Glutamatergic neuron (in vitro differentiated cells): ENCODE measurements around the gene PAFAH1B1. TPM values are rescaled to one million over a fixed set of nuclear protein-coding genes. Genes with fewer than 3 reads are reported as not detected.
"Not testable (repeated sequence)": the region's sequence is repeated elsewhere in the genome, so short reads cannot be mapped to it uniquely, and the experiment has no call there.

ENCODE experiments used
- DNase-seq: peaks from one replicate; pipeline ENCODE4 v3.0.0; 2022
- H3K27ac Mint-ChIP-seq: one replicate; pipeline ENCODE4 v1.8.0; 2020; ENCODE audit warnings: mild to moderate bottlenecking, mixed read lengths, inconsistent platforms; ENCODE audit not compliant: unreplicated experiment
- H3K27me3 Mint-ChIP-seq: one replicate; pipeline ENCODE4 v1.8.0; 2020; ENCODE audit warnings: mild to moderate bottlenecking, moderate library complexity, mixed read lengths, inconsistent platforms; ENCODE audit not compliant: unreplicated experiment
- H3K36me3 Mint-ChIP-seq: one replicate; pipeline ENCODE4 v1.8.0; 2020; ENCODE audit warnings: mild to moderate bottlenecking, mixed read lengths, inconsistent platforms; ENCODE audit not compliant: unreplicated experiment
- H3K4me1 Mint-ChIP-seq: one replicate; pipeline ENCODE4 v1.8.0; 2020; ENCODE audit warnings: mild to moderate bottlenecking, low read depth, mixed read lengths, inconsistent platforms; ENCODE audit not compliant: unreplicated experiment
- H3K4me3 Mint-ChIP-seq: one replicate; pipeline ENCODE4 v1.8.0; 2020; ENCODE audit warnings: mild to moderate bottlenecking, mixed read lengths, inconsistent platforms; ENCODE audit not compliant: unreplicated experiment
- H3K9me3 Mint-ChIP-seq: one replicate; pipeline ENCODE4 v1.8.0; 2020; ENCODE audit warnings: mild to moderate bottlenecking, moderate library complexity, mixed read lengths, inconsistent platforms; ENCODE audit not compliant: unreplicated experiment
- CTCF ChIP-seq: fragments of 200-600 bp; sonication (generic); IDR thresholded peaks from one replicate; pipeline ENCODE4 v1.5.0; 2021; ENCODE audit not compliant: partially characterized antibody, unreplicated experiment
- long read RNA-seq: library from polyadenylated mRNA; unstranded; transcript quantifications from one replicate; pipeline ENCODE4 v2.0.0, GENCODE V29; 2020; ENCODE audit not compliant: unreplicated experiment
- total RNA-seq: library from RNA; stranded (reverse); fragmentation: NEBNext Ultra II Directional; extraction: Animal tissue kit (Norgen Biotek cat#: 25700); gene quantifications from one replicate; pipeline ENCODE4 v1.2.1, GENCODE V29; 2021; ENCODE audit not compliant: unreplicated experiment

PAFAH1B1 gene
- total RNA-seq, result 296 TPM
- long read RNA-seq, full-length matches to known transcripts, result 4 of 12 reads
- long read RNA-seq, partial matches to known transcripts, result 0 of 12 reads
- long read RNA-seq, other reads (novel, unspliced or antisense), result 8 of 12 reads

GRCh38 chr17:2592971-2593820 is at the start of gene PAFAH1B1:
PAFAH1B1 (plus strand) TSS chr17:2593654; CDS start chr17:2638289, 44,635 bp downstream.
- Mint-ChIP-seq H3K27ac (peak within 1 kb of the TSS; percentile 98), H3K4me1 (no peaks in the 10 kb centered on the region), H3K9me3 (peaks cover 6% of the 10 kb centered on the region), H3K36me3 (no peaks in the 10 kb centered on the region), H3K27me3 (peaks cover 5% of the 10 kb centered on the region), H3K4me3 (peak within 1 kb of the TSS; percentile 97)
- DNase-seq, result peak; percentile 95
- no peak for TF ChIP-seq CTCF

- Mint-ChIP-seq H3K4me3 (no peak overlapping the region), H3K27ac (no peak overlapping the region), H3K36me3 (no peaks in the 10 kb centered on the region), H3K4me1 (peaks cover 4% of the 10 kb centered on the region), H3K27me3 (no peaks in the 10 kb centered on the region), H3K9me3 (no peaks in the 10 kb centered on the region)
- no peak for TF ChIP-seq CTCF
- no peak for DNase-seq
These were observed 48.1 kb upstream of the PAFAH1B1 start for GRCh38 chr17:2545393-2545792.

- no peak overlapping the region for H3K27ac Mint-ChIP-seq
- H3K4me1 Mint-ChIP-seq, result peaks cover 4% of the 10 kb centered on the region
- no peak for DNase-seq
These were observed 46.3 kb upstream of the PAFAH1B1 start for GRCh38 chr17:2547176-2547575.

GRCh38 chr17:2548026-2548425 is 45.4 kb upstream of the PAFAH1B1 start:
- not testable (repeated sequence) for H3K27ac Mint-ChIP-seq, DNase-seq, H3K9me3 Mint-ChIP-seq, H3K36me3 Mint-ChIP-seq, H3K27me3 Mint-ChIP-seq, H3K4me1 Mint-ChIP-seq, H3K4me3 Mint-ChIP-seq

More at GRCh38 chr17:2547176-2547575, 46.3 kb upstream of the PAFAH1B1 start:
- no peaks in the 10 kb centered on the region for H3K27me3 Mint-ChIP-seq
- no peaks in the 10 kb centered on the region for H3K36me3 Mint-ChIP-seq
- TF ChIP-seq CTCF, result no peak
- no peak overlapping the region for H3K4me3 Mint-ChIP-seq
- H3K9me3 Mint-ChIP-seq, result no peaks in the 10 kb centered on the region

- no peak overlapping the region for H3K27ac Mint-ChIP-seq
- H3K4me3 Mint-ChIP-seq, result no peak overlapping the region
- no peak for DNase-seq
These were observed 43.9 kb upstream of the PAFAH1B1 start for GRCh38 chr17:2549392-2550211.

More at GRCh38 chr17:2549392-2550211, 43.9 kb upstream of the PAFAH1B1 start:
- Mint-ChIP-seq H3K36me3 (no peaks in the 10 kb centered on the region), H3K4me1 (no peaks in the 10 kb centered on the region), H3K27me3 (no peaks in the 10 kb centered on the region), H3K9me3 (no peaks in the 10 kb centered on the region)
- TF ChIP-seq CTCF, result no peak
